K562 (cell line): Measurements from ENCODE around the gene GPR15LG. TPM values are rescaled to one million over a fixed set of nuclear protein-coding genes. Genes with fewer than 3 reads are reported as not detected.

Experiments used
- ATAC-seq: fragments of 200-7000 bp; cut with Tn5 transposase; 3 replicates; pipeline ENCODE4 v1.9.1; 2020; ENCODE audit warnings: moderate library complexity
- BruUV-seq: library from RNA; stranded (reverse); fragments of 400-500 nt; replicated peaks from 2 replicates; lab custom pipeline; 2021; lab: Mats Ljungman, UMichigan
- CTCF ChIA-PET: fragments of 300-600 bp; formaldehyde crosslinking; extraction: SDS; loops from one replicate; lab custom pipeline; 2021; ENCODE audit warnings: low intra/inter-chr PET ratio; lab: Yijun Ruan, JAX
- POLR2A ChIA-PET: fragments of 300-600, 350-650 bp; sonication (Branson Sonifier 250); formaldehyde crosslinking; extraction: SDS; loops from one replicate; lab custom pipeline; 2021; ENCODE audit warnings: antibody characterized with exemption, inconsistent platforms; lab: Yijun Ruan, JAX
- DNase-seq, 4 experiments: peaks; one replicate each; pipeline versions ENCODE4 v3.0.0 to v3.0.0-alpha.2; 2011 to 2018; ENCODE audit warnings: low spot score in 3 of 4, mixed read lengths in 3 of 4; ENCODE audit errors: extremely low read depth in 1 of 4
- FAIRE-seq: peaks from 2 replicates; lab custom pipeline; 2011; peaks lifted over from hg19 to GRCh38; lab: Jason Lieb, UNC
- H2AFZ ChIP-seq: 2 replicates; pipeline ENCODE4 v1.6.0; 2011; ENCODE audit warnings: low read depth, low read length, control low read depth, inconsistent platforms
- H3K27ac ChIP-seq: fragments of 200-600 bp; 3 replicates; pipeline ENCODE4 v1.8.0; 2011; ENCODE audit warnings: low read depth, mild to moderate bottlenecking, control low read depth, inconsistent platforms, low read length, moderate library complexity, mixed read lengths; ENCODE audit errors: extremely low read depth
- H3K27me3 ChIP-seq, 2 experiments: fragments of 300-600 bp in 1 of 2; 2 replicates in 1 of 2; 3 replicates in 1 of 2; pipeline versions ENCODE4 v1.6.0 to v1.8.0; 2011; ENCODE audit warnings: inconsistent platforms in 2 of 2, low read length in 2 of 2, mild to moderate bottlenecking in 1 of 2, mixed read lengths in 1 of 2, moderate library complexity in 1 of 2; ENCODE audit not compliant: control insufficient read depth in 2 of 2, insufficient read depth in 2 of 2
- H3K36me3 ChIP-seq: fragments of 300-600 bp; 3 replicates; pipeline ENCODE4 v1.8.0; 2011; ENCODE audit warnings: mild to moderate bottlenecking, low read length, inconsistent platforms; ENCODE audit not compliant: control insufficient read depth, insufficient read depth
- H3K4me1 ChIP-seq, 2 experiments: fragments of 200-600 bp in 1 of 2; replicated peaks in 1 of 2; 2 replicates in 1 of 2; 3 replicates in 1 of 2; pipeline versions ENCODE4 v1.5.1 to v1.8.0; 2011; ENCODE audit warnings: inconsistent platforms in 2 of 2, low read length in 2 of 2, mild to moderate bottlenecking in 1 of 2, mixed read lengths in 1 of 2, moderate library complexity in 1 of 2; ENCODE audit not compliant: control insufficient read depth in 2 of 2, insufficient read depth in 2 of 2
- H3K4me2 ChIP-seq: 2 replicates; pipeline ENCODE4 v1.6.1; 2011; ENCODE audit warnings: low read length, control low read depth, inconsistent platforms, mixed read lengths; ENCODE audit not compliant: insufficient read depth
- H3K4me3 ChIP-seq: fragments of 200-600 bp; sonication (generic), shearing (Covaris generic); 2 replicates; pipeline ENCODE4 v1.5.1; 2016; ENCODE audit warnings: control low read depth, inconsistent platforms
- H3K79me2 ChIP-seq: fragments of 200-600 bp; 3 replicates; pipeline ENCODE4 v1.8.0; 2011; ENCODE audit warnings: low read length, inconsistent platforms; ENCODE audit not compliant: control insufficient read depth, insufficient read depth
- H3K9ac ChIP-seq, 2 experiments: 2 replicates each; pipeline versions ENCODE4 v1.6.0 to v1.6.1; 2011; ENCODE audit warnings: low read depth in 2 of 2, low read length in 2 of 2, control low read depth in 1 of 2, inconsistent platforms in 1 of 2, mild to moderate bottlenecking in 1 of 2, mixed read lengths in 1 of 2; ENCODE audit not compliant: insufficient read depth in 1 of 2
- H3K9me1 ChIP-seq: one replicate; pipeline ENCODE4 v1.6.0; 2011; ENCODE audit warnings: inconsistent platforms, mild to moderate bottlenecking, low read length, moderate library complexity; ENCODE audit not compliant: control insufficient read depth, insufficient read depth
- H3K9me3 ChIP-seq: replicated peaks from 2 replicates; pipeline ENCODE4 v1.5.1; 2011; ENCODE audit warnings: low read depth, low read length, inconsistent platforms; ENCODE audit not compliant: control insufficient read depth, insufficient read depth
- H4K20me1 ChIP-seq: replicated peaks from 2 replicates; pipeline ENCODE4 v1.6.1; 2011; ENCODE audit warnings: low read length, inconsistent platforms, mixed read lengths; ENCODE audit not compliant: control insufficient read depth, insufficient read depth
- UBTF ChIP-seq, 2 experiments: IDR thresholded peaks; 2 replicates each; pipeline ENCODE4 v1.6.1; 2012; ENCODE audit warnings: improper control_type of control experiment in 2 of 2, low read depth in 2 of 2, low read length in 2 of 2, borderline replicate concordance in 1 of 2
- WGBS: fragments of 100-300 bp; shearing (Covaris generic); methylation state at CpG from one replicate; pipeline ENCODE4 v1.1.6; 2016; ENCODE audit warnings: low coverage, mixed read lengths; ENCODE audit not compliant: insufficient coverage; ENCODE audit errors: missing lambda C conversion rate; 5-methylcytosine and 5-hydroxymethylcytosine counted together
- in situ Hi-C: fragments of 300-500 bp; cut with MboI; formaldehyde crosslinking; loops from 4 replicates; pipeline ENCODE4 v1.15.0; 2018; ENCODE audit warnings: inconsistent platforms, mixed read lengths
- intact Hi-C: fragments of 100-400 bp; cut with micrococcal nuclease; formaldehyde crosslinking; loops from 2 replicates; pipeline ENCODE4 v1.14.2; 2022
- polyA plus RNA-seq, 8 experiments: library from polyadenylated mRNA; depleted of rRNA in 4 of 8; stranded (reverse) in 5 of 8; unstranded in 3 of 8; fragments of >200 nt; fragmentation: Nextera tagmentation in 2 of 8; fragmentation: Illumina TruSeq in 1 of 8; extraction: Ambion mirVana in 2 of 8; extraction: Trizol in 1 of 8; gene quantifications; 2 replicates each; pipeline versions ENCODE4 v1.2.1 to v1.2.3, GENCODE V29; 2011 to 2014; ENCODE audit warnings: inconsistent platforms in 1 of 8, missing spikeins in 1 of 8
- total RNA-seq, 7 experiments: library from RNA; depleted of rRNA in 6 of 7; stranded (reverse); fragments of >200 nt in 6 of 7; fragmentation: Illumina TruSeq in 2 of 7; extraction: Trizol in 2 of 7; gene quantifications; 2 replicates each; pipeline versions ENCODE4 v1.2.1 to v1.2.3, GENCODE V29; 2011 to 2021; ENCODE audit warnings: low replicate concordance in 1 of 7

The GPR15LG gene
- total and polyA plus RNA-seq, 9 of the 15 experiments (the other 6 are each of a cell fraction or from before 2014, with no cell fraction given): 0.51 TPM; not detected in 8

DNA sequence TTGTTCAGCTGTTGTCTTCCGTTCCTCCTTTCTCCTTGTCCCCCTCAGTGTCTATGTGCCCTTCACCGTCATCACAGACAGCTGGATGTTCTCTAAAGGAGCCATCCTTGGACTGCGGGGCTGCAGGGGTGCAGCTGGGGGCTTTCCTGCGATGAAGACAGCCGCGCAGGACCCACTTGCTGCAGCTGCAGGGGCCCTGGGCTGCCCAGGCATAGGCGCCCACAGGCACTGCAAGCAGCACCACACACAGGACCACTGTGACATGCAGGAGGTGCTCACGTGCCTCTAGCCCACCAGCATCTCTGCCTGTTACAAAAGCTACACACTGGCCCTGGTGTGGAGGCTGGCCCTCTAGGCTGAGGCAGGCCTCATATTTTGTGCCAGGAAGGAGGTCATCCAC is 48.3 kb downstream of the GPR15LG start:
- POLR2A ChIA-PET: interaction anchor here (0.6 kb wide), 1 partner anchor 1005 kb away, joined by 4 read pairs; no protein-coding TSS in a partner anchor
- H4K20me1 ChIP-seq: no peaks in the 10 kb centered on the region
- no peaks in the 10 kb centered on the region for H3K9me1 ChIP-seq
- 0% methylated on average over 8 of the region's 8 CpGs for WGBS
- no peaks in the 10 kb centered on the region for H3K4me1 ChIP-seq
- FAIRE-seq: no peak
- peaks cover 2 to 18% of the 10 kb centered on the region in 2 experiments; a peak in 3 of 5 replicates for H3K27me3 ChIP-seq
- no peak overlapping the region for H3K27ac ChIP-seq
- CTCF ChIA-PET: no interaction called here
- no peaks in the 10 kb centered on the region for H3K79me2 ChIP-seq
- H3K9me3 ChIP-seq: no peaks in the 10 kb centered on the region
- no peak overlapping the region for H2AFZ ChIP-seq
- no peak for ATAC-seq
- no peak overlapping the region for H3K9ac ChIP-seq
- no peak for TF ChIP-seq UBTF (IDR thresholded peaks at IDR 0.05; ENCODE audit: borderline replicate concordance in 1 of 2, low read depth in 2 of 2, low read length in 2 of 2)
- intact Hi-C loops (no loop called here), in situ Hi-C loops (no loop called here)
- BruUV-seq: no TSS peak
- no peak for DNase-seq
- H3K4me3 ChIP-seq: no peak overlapping the region
- H3K36me3 ChIP-seq: no peaks in the 10 kb centered on the region
- no peak overlapping the region for H3K4me2 ChIP-seq
